Caco-2 (cell line): ENCODE measurements around the gene LIMCH1. TPM values are rescaled to one million over a fixed set of nuclear protein-coding genes. Genes with fewer than 3 reads are reported as not detected.
"Not testable (repeated sequence)": the region's sequence is repeated elsewhere in the genome, so short reads cannot be mapped to it uniquely, and the experiment has no call there.

ENCODE experiments used
- BruUV-seq: library from RNA; stranded (reverse); fragments of 400-500 nt; replicated peaks from 2 replicates; lab custom pipeline; 2021; lab: Mats Ljungman, UMichigan
- CTCF ChIA-PET: fragments of 300-600 bp; sonication (Branson Sonifier 250); formaldehyde crosslinking; loops from one replicate; lab custom pipeline; 2022; ENCODE audit warnings: antibody characterized with exemption; lab: Charles Lee
- POLR2A ChIA-PET: fragments of 300-600 bp; sonication (Branson Sonifier 250); formaldehyde crosslinking; loops from one replicate; lab custom pipeline; 2022; ENCODE audit warnings: antibody characterized with exemption; lab: Charles Lee
- DNase-seq, 2 experiments: peaks; one replicate each; pipeline versions ENCODE4 v3.0.0 to v3.0.0-alpha.2; 2020 to 2022
- H3K27me3 ChIP-seq: replicated peaks from 2 replicates; pipeline ENCODE4 v1.6.0; 2011; ENCODE audit warnings: low read length; ENCODE audit not compliant: control insufficient read depth, insufficient read depth
- H3K36me3 ChIP-seq: 2 replicates; pipeline ENCODE4 v1.5.1; 2011; ENCODE audit warnings: low read length; ENCODE audit not compliant: control insufficient read depth, insufficient read depth
- H3K4me1 ChIP-seq: fragments of 250-450 bp; sonication (Bioruptor Pico); 2 replicates; pipeline ENCODE4 v1.5.1; 2020; ENCODE audit warnings: mild to moderate bottlenecking
- H3K4me3 ChIP-seq: 2 replicates; pipeline ENCODE4 v1.5.1; 2011; ENCODE audit warnings: low read depth, mild to moderate bottlenecking, control low read depth, low read length
- H3K9me3 ChIP-seq: fragments of 250-450 bp; sonication (Bioruptor Pico); 2 replicates; pipeline ENCODE4 v1.5.1; 2020; ENCODE audit warnings: mild to moderate bottlenecking, moderate library complexity
- H3K27ac Mint-ChIP-seq: one replicate; pipeline ENCODE4 v1.8.0; 2022; ENCODE audit warnings: mixed read lengths; ENCODE audit not compliant: unreplicated experiment
- H3K27me3 Mint-ChIP-seq: one replicate; pipeline ENCODE4 v1.8.0; 2022; ENCODE audit warnings: mixed read lengths; ENCODE audit not compliant: insufficient read depth, unreplicated experiment
- H3K36me3 Mint-ChIP-seq: one replicate; pipeline ENCODE4 v1.8.0; 2022; ENCODE audit warnings: mild to moderate bottlenecking, mixed read lengths; ENCODE audit not compliant: insufficient read depth, unreplicated experiment
- H3K4me1 Mint-ChIP-seq: one replicate; pipeline ENCODE4 v1.8.0; 2022; ENCODE audit warnings: low read depth, mixed read lengths; ENCODE audit not compliant: unreplicated experiment
- H3K4me3 Mint-ChIP-seq: one replicate; pipeline ENCODE4 v1.8.0; 2022; ENCODE audit warnings: mild to moderate bottlenecking, moderate library complexity, mixed read lengths; ENCODE audit not compliant: unreplicated experiment
- H3K9me3 Mint-ChIP-seq: one replicate; pipeline ENCODE4 v1.8.0; 2022; ENCODE audit warnings: mixed read lengths; ENCODE audit not compliant: unreplicated experiment
- intact Hi-C: fragments of 100-400 bp; cut with micrococcal nuclease; formaldehyde crosslinking; loops from one replicate; pipeline ENCODE4 v1.10.0; 2022; ENCODE audit not compliant: unreplicated experiment
- total RNA-seq: library from RNA; stranded (reverse); gene quantifications from 2 replicates; pipeline ENCODE4 v1.2.3, GENCODE V29; 2022
- TF ChIP-seq, protein P1 (sequence below), 2 experiments: fragments of 200-600 bp in 1 of 2; IDR thresholded peaks; 1 replicate in 1 of 2; 2 replicates in 1 of 2; pipeline versions ENCODE4 v1.5.1 to v1.8.0; 2011 to 2022; ENCODE audit warnings: antibody characterized with exemption in 1 of 2, control low read depth in 1 of 2, inconsistent platforms in 1 of 2, low read depth in 1 of 2, low read length in 1 of 2, mild to moderate bottlenecking in 1 of 2, moderate library complexity in 1 of 2; ENCODE audit not compliant: insufficient read depth in 1 of 2, severe bottlenecking in 1 of 2, unreplicated experiment in 1 of 2

Gene LIMCH1
- total RNA-seq, 1 experiment from 2014 or later = 8.4 TPM

DNA sequence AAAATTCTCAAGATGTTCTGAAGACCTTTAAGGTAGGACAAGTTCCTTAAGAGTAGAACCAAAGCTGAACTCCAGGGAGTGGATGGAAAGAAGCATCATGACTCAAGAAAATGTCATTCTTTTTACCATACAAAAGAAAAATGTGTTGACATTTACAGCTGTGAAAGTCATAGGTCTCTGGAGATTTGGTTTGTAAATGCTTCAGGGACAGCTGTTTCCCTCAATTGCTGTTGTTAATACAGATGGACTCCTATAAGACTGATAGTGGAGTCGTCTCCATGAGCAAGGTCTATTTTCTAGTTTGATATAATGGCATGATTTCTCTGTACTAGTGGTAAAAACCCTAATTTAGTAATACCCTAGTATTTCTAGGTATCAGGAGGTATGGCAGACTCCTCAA lies 108.9 kb downstream of the LIMCH1 start:
- TF ChIP-seq, protein P1, sequence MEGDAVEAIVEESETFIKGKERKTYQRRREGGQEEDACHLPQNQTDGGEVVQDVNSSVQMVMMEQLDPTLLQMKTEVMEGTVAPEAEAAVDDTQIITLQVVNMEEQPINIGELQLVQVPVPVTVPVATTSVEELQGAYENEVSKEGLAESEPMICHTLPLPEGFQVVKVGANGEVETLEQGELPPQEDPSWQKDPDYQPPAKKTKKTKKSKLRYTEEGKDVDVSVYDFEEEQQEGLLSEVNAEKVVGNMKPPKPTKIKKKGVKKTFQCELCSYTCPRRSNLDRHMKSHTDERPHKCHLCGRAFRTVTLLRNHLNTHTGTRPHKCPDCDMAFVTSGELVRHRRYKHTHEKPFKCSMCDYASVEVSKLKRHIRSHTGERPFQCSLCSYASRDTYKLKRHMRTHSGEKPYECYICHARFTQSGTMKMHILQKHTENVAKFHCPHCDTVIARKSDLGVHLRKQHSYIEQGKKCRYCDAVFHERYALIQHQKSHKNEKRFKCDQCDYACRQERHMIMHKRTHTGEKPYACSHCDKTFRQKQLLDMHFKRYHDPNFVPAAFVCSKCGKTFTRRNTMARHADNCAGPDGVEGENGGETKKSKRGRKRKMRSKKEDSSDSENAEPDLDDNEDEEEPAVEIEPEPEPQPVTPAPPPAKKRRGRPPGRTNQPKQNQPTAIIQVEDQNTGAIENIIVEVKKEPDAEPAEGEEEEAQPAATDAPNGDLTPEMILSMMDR (IDR thresholded peaks at IDR 0.05; ENCODE audit: insufficient read depth in 1 of 2, low read depth in 1 of 2, low read length in 1 of 2, severe bottlenecking in 1 of 2, unreplicated experiment in 1 of 2) = no peak
- H3K9me3 Mint-ChIP-seq = no peaks in the 10 kb centered on the region
- no peaks in the 10 kb centered on the region for H3K36me3 ChIP-seq
- DNase-seq = no peak
- no peaks in the 10 kb centered on the region for H3K27me3 ChIP-seq
- H3K4me3 Mint-ChIP-seq = no peak overlapping the region
- ChIA-PET POLR2A (no interaction called here), CTCF (no interaction called here)
- no peak overlapping the region for H3K4me3 ChIP-seq
- no peak overlapping the region for H3K27ac Mint-ChIP-seq
- no peaks in the 10 kb centered on the region for H3K4me1 Mint-ChIP-seq
- intact Hi-C loops = no loop called here
- H3K27me3 Mint-ChIP-seq = no peaks in the 10 kb centered on the region
- no peaks in the 10 kb centered on the region for H3K9me3 ChIP-seq
- BruUV-seq = no TSS peak
- H3K4me1 ChIP-seq = no peaks in the 10 kb centered on the region
- H3K36me3 Mint-ChIP-seq = no peaks in the 10 kb centered on the region

GRCh38 chr4:41647383-41647782 lies 109.4 kb downstream of the LIMCH1 start:
- Histone ChIP-seq H3K4me1 (no peaks in the 10 kb centered on the region), H3K27me3 (no peaks in the 10 kb centered on the region), H3K9me3 (no peaks in the 10 kb centered on the region), H3K4me3 (no peak overlapping the region), H3K36me3 (no peaks in the 10 kb centered on the region)
- Mint-ChIP-seq H3K4me1 (no peaks in the 10 kb centered on the region), H3K9me3 (no peaks in the 10 kb centered on the region), H3K27me3 (no peaks in the 10 kb centered on the region), H3K4me3 (no peak overlapping the region), H3K36me3 (no peaks in the 10 kb centered on the region), H3K27ac (no peak overlapping the region)
- DNase-seq = no peak
- no TSS peak for BruUV-seq
- intact Hi-C loops = no loop called here
- TF ChIP-seq, protein P1 (IDR thresholded peaks at IDR 0.05; ENCODE audit: insufficient read depth in 1 of 2, low read depth in 1 of 2, low read length in 1 of 2, severe bottlenecking in 1 of 2, unreplicated experiment in 1 of 2) = no peak
- ChIA-PET CTCF (no interaction called here), POLR2A (no interaction called here)

GRCh38 chr4:41651150-41651549 lies 113.2 kb downstream of the LIMCH1 start:
- H3K4me3 ChIP-seq, H3K4me3 Mint-ChIP-seq, H3K4me1 Mint-ChIP-seq, H3K36me3 ChIP-seq, DNase-seq, BruUV-seq, CTCF ChIA-PET, H3K27me3 Mint-ChIP-seq, H3K9me3 Mint-ChIP-seq, H3K27me3 ChIP-seq, H3K27ac Mint-ChIP-seq, intact Hi-C loops, H3K36me3 Mint-ChIP-seq, POLR2A ChIA-PET, H3K9me3 ChIP-seq, H3K4me1 ChIP-seq: not testable (repeated sequence)

DNA sequence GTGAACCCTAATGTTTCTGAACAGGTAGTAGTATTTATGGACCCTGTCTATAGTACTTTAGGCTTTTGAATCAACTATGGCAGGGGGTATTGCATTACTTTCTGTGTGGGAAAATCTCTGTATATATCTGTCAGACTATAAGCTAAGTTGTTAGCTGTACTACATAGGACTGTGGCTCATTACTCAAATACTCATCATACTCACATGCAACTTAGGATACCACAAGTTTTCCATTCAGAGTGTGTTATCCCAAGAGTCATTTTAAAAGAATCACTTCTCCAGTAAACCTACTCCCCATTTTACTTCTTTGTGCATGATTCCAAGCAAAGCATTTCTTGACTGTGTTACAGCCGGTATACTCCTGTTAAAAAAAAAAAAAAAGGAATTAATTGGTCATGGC lies 115.0 kb downstream of the LIMCH1 start:
- TF ChIP-seq, protein P1 (IDR thresholded peaks at IDR 0.05; ENCODE audit: insufficient read depth in 1 of 2, low read depth in 1 of 2, low read length in 1 of 2, severe bottlenecking in 1 of 2, unreplicated experiment in 1 of 2) = no peak
- no TSS peak for BruUV-seq
- ChIA-PET POLR2A (no interaction called here), CTCF (no interaction called here)
- H3K36me3 ChIP-seq = no peaks in the 10 kb centered on the region
- Mint-ChIP-seq H3K4me3 (no peak overlapping the region), H3K27ac (no peak overlapping the region), H3K36me3 (no peaks in the 10 kb centered on the region), H3K4me1 (no peaks in the 10 kb centered on the region), H3K27me3 (no peaks in the 10 kb centered on the region), H3K9me3 (no peaks in the 10 kb centered on the region)
- no peaks in the 10 kb centered on the region for H3K4me1 ChIP-seq
- intact Hi-C loops = no loop called here
- no peak overlapping the region for H3K4me3 ChIP-seq
- no peak for DNase-seq
- no peaks in the 10 kb centered on the region for H3K27me3 ChIP-seq
- no peaks in the 10 kb centered on the region for H3K9me3 ChIP-seq
